Adipose tissue (tissue), 3 donors: ENCODE results near the gene CRNKL1. TPM values are rescaled to one million over a fixed set of nuclear protein-coding genes. Genes with fewer than 3 reads are reported as not detected.

Experiments
- H3K27ac ChIP-seq: one replicate; pipeline ENCODE4 v1.5.1; 2013; ENCODE audit warnings: low read depth, low read length
- WGBS, 3 donors: extraction: QIAGEN DNeasy Blood & Tissue Kit; methylation state at CpG; one replicate each; pipeline ENCODE4 v1.1.7; 2013; 5-methylcytosine and 5-hydroxymethylcytosine counted together
- polyA plus RNA-seq, 3 donors: library from polyadenylated mRNA; stranded (reverse); fragments of 200-250 nt; gene quantifications; one replicate each; pipeline ENCODE4 v1.2.3, GENCODE V29; 2013
- donor health status: healthy with polysubstance abuse.
- donor health status: Bipolar disorder and iron deficiency.
- donor health status: healthy.

Gene CRNKL1
- polyA plus RNA-seq, 3 donors = 4.2 to 14.6 (median 6.0) TPM

- WGBS, 3 donors = 47 to 67% (median 58%) methylated on average over 10 of the region's 10 CpGs
- no peak overlapping the region for H3K27ac ChIP-seq
These were observed 18.8 kb upstream of the CRNKL1 start for GRCh38 chr20:20070871-20071726.

GRCh38 chr20:20065361-20065760 is 13.1 kb upstream of the CRNKL1 start:
- no peak overlapping the region for H3K27ac ChIP-seq
- WGBS, 3 donors = 72 to 83% (median 73%) methylated on average over 1 of the region's 1 CpG

- 60 to 73% (median 72%) methylated on average over 12 of the region's 12 CpGs for WGBS, 3 donors
- no peak overlapping the region for H3K27ac ChIP-seq
These were observed 11.9 kb upstream of the CRNKL1 start for GRCh38 chr20:20063941-20064702.

- H3K27ac ChIP-seq = no peak overlapping the region
- WGBS, 3 donors = 80 to 86% (median 84%) methylated on average over 6 of the region's 6 CpGs
These were observed 8.2 kb upstream of the CRNKL1 start for GRCh38 chr20:20060234-20060998.

- H3K27ac ChIP-seq = no peak overlapping the region
These were observed 546 bp downstream of the CRNKL1 start for GRCh38 chr20:20051767-20052073.

GRCh38 chr20:20039752-20040387 is 12.4 kb downstream of the CRNKL1 start:
- WGBS, 3 donors = 87 to 96% (median 96%) methylated on average over 6 of the region's 6 CpGs
- no peak overlapping the region for H3K27ac ChIP-seq

More at GRCh38 chr20:20051767-20052073, 546 bp downstream of the CRNKL1 start:
- WGBS, 3 donors = 1 to 3% (median 2%) methylated on average over 13 of the region's 13 CpGs

- no peak overlapping the region for H3K27ac ChIP-seq
- 91 to 94% (median 91%) methylated on average over 6 of the region's 6 CpGs for WGBS, 3 donors
These were observed 13.7 kb downstream of the CRNKL1 start for GRCh38 chr20:20038586-20038985.

GRCh38 chr20:20037960-20038359 is 14.3 kb downstream of the CRNKL1 start:
- H3K27ac ChIP-seq = no peak overlapping the region
- WGBS, 3 donors = 70 to 74% (median 73%) methylated on average over 5 of the region's 5 CpGs

GRCh38 chr20:20036756-20037155 is 15.5 kb downstream of the CRNKL1 start:
- no peak overlapping the region for H3K27ac ChIP-seq
- 85 to 94% (median 90%) methylated on average over 3 of the region's 3 CpGs for WGBS, 3 donors

- WGBS, 3 donors = 78 to 81% (median 79%) methylated on average over 4 of the region's 4 CpGs
These were observed 17.8 kb downstream of the CRNKL1 start for GRCh38 chr20:20034486-20034885.

GRCh38 chr20:20031790-20032189 is 20.5 kb downstream of the CRNKL1 start:
- WGBS, 3 donors = 84 to 88% (median 88%) methylated on average over 5 of the region's 5 CpGs
- H3K27ac ChIP-seq = no peak overlapping the region

More at GRCh38 chr20:20034486-20034885, 17.8 kb downstream of the CRNKL1 start:
- no peak overlapping the region for H3K27ac ChIP-seq

GRCh38 chr20:20027284-20027683 is 25.0 kb downstream of the CRNKL1 start:
- WGBS, 3 donors = 43 to 88% (median 83%) methylated on average over 2 of the region's 2 CpGs
- no peak overlapping the region for H3K27ac ChIP-seq

- H3K27ac ChIP-seq = no peak overlapping the region
These were observed 27.3 kb downstream of the CRNKL1 start for GRCh38 chr20:20024942-20025341.

- H3K27ac ChIP-seq = no peak overlapping the region
- WGBS, 3 donors = 90 to 97% (median 92%) methylated on average over 3 of the region's 3 CpGs
These were observed 28.9 kb downstream of the CRNKL1 start for GRCh38 chr20:20023395-20023794.

- no peak overlapping the region for H3K27ac ChIP-seq
These were observed 29.8 kb downstream of the CRNKL1 start for GRCh38 chr20:20022498-20022897.

- H3K27ac ChIP-seq = no peak overlapping the region
- WGBS, 3 donors = 78 to 86% (median 86%) methylated on average over 7 of the region's 7 CpGs
These were observed 30.4 kb downstream of the CRNKL1 start for GRCh38 chr20:20021835-20022234.

GRCh38 chr20:20020908-20021307 is 31.4 kb downstream of the CRNKL1 start:
- no peak overlapping the region for H3K27ac ChIP-seq
- 58 to 85% (median 74%) methylated on average over 11 of the region's 11 CpGs for WGBS, 3 donors

GRCh38 chr20:20019123-20019522 is 33.1 kb downstream of the CRNKL1 start:
- no peak overlapping the region for H3K27ac ChIP-seq
- 46 to 75% (median 74%) methylated on average over 2 of the region's 2 CpGs for WGBS, 3 donors

- no peak overlapping the region for H3K27ac ChIP-seq
- 77 to 87% (median 82%) methylated on average over 8 of the region's 8 CpGs for WGBS, 3 donors
These were observed 33.9 kb downstream of the CRNKL1 start for GRCh38 chr20:20018366-20018765.
